Stomach (tissue), 9 donors: ENCODE data around the gene CAMSAP1. TPM values are rescaled to one million over a fixed set of nuclear protein-coding genes. Genes with fewer than 3 reads are reported as not detected.

Source experiments
- DNase-seq, 2 donors: peaks; one replicate each; pipeline versions ENCODE4 v3.0.0 to v3.0.0-alpha.2; 2013 to 2019
- H3K27ac ChIP-seq, 5 donors: fragments of 200-600 bp in 4 of 5; sonication (generic) in 4 of 5; one replicate each; pipeline ENCODE4 v1.5.1; 2013 to 2019; ENCODE audit warnings: mild to moderate bottlenecking in 1 of 5, moderate library complexity in 1 of 5
- H3K27me3 ChIP-seq, 3 donors: fragments of 200-600 bp; sonication (generic); one replicate each; pipeline ENCODE4 v1.5.1; 2017 to 2019; ENCODE audit warnings: mixed run types in 1 of 3
- H3K36me3 ChIP-seq, 4 donors: fragments of 200-600 bp; sonication (generic); 1 replicate in 3 of 4; 2 replicates in 1 of 4; pipeline ENCODE4 v1.5.1; 2016 to 2019
- H3K4me1 ChIP-seq, 4 donors: fragments of 200-600 bp; sonication (generic); one replicate each; pipeline ENCODE4 v1.5.1; 2016 to 2019
- H3K4me3 ChIP-seq, 4 donors: fragments of 200-600 bp; sonication (generic) in 3 of 4; one replicate each; pipeline ENCODE4 v1.5.1; 2016 to 2019; ENCODE audit warnings: mild to moderate bottlenecking in 1 of 4
- H3K9me3 ChIP-seq, 4 donors: fragments of 200-600 bp; sonication (generic); one replicate each; pipeline ENCODE4 v1.5.1; 2016 to 2019
- CTCF ChIP-seq, 7 experiments: fragments of 450-650 bp in 4 of 7; fragments of 200-600 bp in 3 of 7; sonication (generic) in 3 of 7; IDR thresholded peaks; one replicate each; pipeline ENCODE4 v1.5.1; 2016 to 2019; ENCODE audit warnings: antibody characterized with exemption in 7 of 7, control low read depth in 2 of 7, mild to moderate bottlenecking in 1 of 7
- EP300 ChIP-seq: sonication (generic); formaldehyde crosslinking; IDR thresholded peaks from one replicate; pipeline ENCODE4 v1.6.1; 2017; ENCODE audit warnings: antibody characterized with exemption
- POLR2A ChIP-seq, 4 donors: fragments of 450-650 bp; IDR thresholded peaks; one replicate each; pipeline ENCODE4 v1.6.1; 2016; ENCODE audit warnings: antibody characterized with exemption in 4 of 4, control low read depth in 2 of 4, mild to moderate bottlenecking in 1 of 4, moderate library complexity in 1 of 4
- POLR2AphosphoS5 ChIP-seq, 3 donors: sonication (generic); formaldehyde crosslinking; IDR thresholded peaks; one replicate each; pipeline ENCODE4 v1.6.1; 2016; ENCODE audit warnings: antibody characterized with exemption in 3 of 3
- WGBS, 5 donors: extraction: QIAGEN DNeasy Blood & Tissue Kit in 3 of 5; methylation state at CpG; one replicate each; pipeline versions ENCODE4 v1.1.5 to v1.1.7; 2013 to 2018; 5-methylcytosine and 5-hydroxymethylcytosine counted together
- intact Hi-C: fragments of 100-400 bp; cut with DNase I; formaldehyde crosslinking; loops from one replicate; pipeline ENCODE4 v1.15.1; 2023; ENCODE audit warnings: low total_unique reads
- polyA plus RNA-seq, 3 donors: library from polyadenylated mRNA; stranded (reverse); fragments of 200-250 nt; gene quantifications; one replicate each; pipeline ENCODE4 v1.2.3, GENCODE V29; 2013
- total RNA-seq, 5 donors: library from RNA; depleted of rRNA; stranded (reverse); fragments of >200 nt; gene quantifications; one replicate each; pipeline versions ENCODE4 v1.1.0 to v1.2.3, GENCODE V29; 2014 to 2016
- donor health status: healthy with polysubstance abuse.
- donor health status: Bipolar disorder and iron deficiency.
- donor health status: healthy.

Gene CAMSAP1
- total and polyA plus RNA-seq, 8 donors, result 2.4 to 238 (median 12.7) TPM

- WGBS, 5 donors, result 32 to 61% (median 44%) methylated on average over 1 of the region's 1 CpG
Measured at GRCh38 chr9:135847833-135848232, 59.5 kb downstream of the CAMSAP1 start.

GRCh38 chr9:135840539-135840938, 66.8 kb downstream of the CAMSAP1 start:
- TF ChIP-seq POLR2A (IDR thresholded peaks at IDR 0.05) (no peak), POLR2AphosphoS5 (IDR thresholded peaks at IDR 0.05) (peak in 1 of 3 donors; percentile 34)
- WGBS, 5 donors, result 39 to 62% (median 42%) methylated on average over 7 of the region's 7 CpGs
- Histone ChIP-seq H3K36me3 (peaks cover 0 to 24% (median 5%) of the 10 kb centered on the region in 4 donors), H3K27me3 (no peaks in the 10 kb centered on the region), H3K9me3 (peaks cover 0 to 4% (median 0%) of the 10 kb centered on the region in 4 donors), H3K27ac (peak overlapping the region in 2 of 5 donors; percentile 37 to 38), H3K4me3 (no peak overlapping the region), H3K4me1 (peaks cover 0 to 26% (median 9%) of the 10 kb centered on the region in 4 donors)
- peak; percentile 37 to 81 for DNase-seq
- intact Hi-C loops, result no loop called here

More at GRCh38 chr9:135847833-135848232, 59.5 kb downstream of the CAMSAP1 start:
- Histone ChIP-seq H3K27me3 (no peaks in the 10 kb centered on the region), H3K4me1 (no peaks in the 10 kb centered on the region), H3K27ac (no peak overlapping the region), H3K4me3 (no peak overlapping the region), H3K36me3 (peaks cover 0 to 50% (median 42%) of the 10 kb centered on the region in 4 donors), H3K9me3 (peaks cover 0 to 4% (median 0%) of the 10 kb centered on the region in 4 donors)
- TF ChIP-seq POLR2A (IDR thresholded peaks at IDR 0.05) (no peak), POLR2AphosphoS5 (IDR thresholded peaks at IDR 0.05) (no peak)
- no peak for DNase-seq
- intact Hi-C loops, result no loop called here

DNA sequence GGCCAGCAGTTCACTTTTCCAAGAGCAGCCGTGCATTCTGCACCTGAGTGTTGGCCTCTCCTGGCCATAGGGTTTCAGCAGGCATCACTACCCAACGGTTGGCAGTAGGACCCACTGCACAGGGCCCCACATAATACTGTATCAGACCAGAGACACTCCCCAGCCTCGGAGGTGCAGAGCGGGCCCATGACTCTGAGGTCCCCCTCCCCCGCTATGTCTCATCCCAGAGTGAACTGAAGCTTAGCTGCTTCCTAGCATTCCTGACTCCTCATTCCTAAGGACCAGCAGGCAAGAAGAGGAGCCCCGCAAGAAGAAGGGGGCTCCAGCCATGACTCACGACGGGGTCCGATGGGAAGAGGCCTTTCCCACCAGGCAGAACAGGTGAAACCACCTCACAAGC, 67.2 kb downstream of the CAMSAP1 start:
- no peak for TF ChIP-seq POLR2A (IDR thresholded peaks at IDR 0.05)
- no peak for TF ChIP-seq EP300
- TF ChIP-seq POLR2AphosphoS5 (IDR thresholded peaks at IDR 0.05), result no peak
- no peak for TF ChIP-seq CTCF (IDR thresholded peaks at IDR 0.05)
- no peak for DNase-seq
- Histone ChIP-seq H3K9me3 (peaks cover 0 to 4% (median 0%) of the 10 kb centered on the region in 4 donors), H3K27ac (peak overlapping the region in 2 of 5 donors; percentile 37 to 38), H3K4me1 (peaks cover 0 to 26% (median 9%) of the 10 kb centered on the region in 4 donors), H3K36me3 (peaks cover 0 to 28% (median 9%) of the 10 kb centered on the region in 4 donors), H3K4me3 (no peak overlapping the region), H3K27me3 (no peaks in the 10 kb centered on the region)
- WGBS, 5 donors, result 58 to 81% (median 67%) methylated on average over 8 to 9 of the region's 9 CpGs
- intact Hi-C loops, result no loop called here

DNA sequence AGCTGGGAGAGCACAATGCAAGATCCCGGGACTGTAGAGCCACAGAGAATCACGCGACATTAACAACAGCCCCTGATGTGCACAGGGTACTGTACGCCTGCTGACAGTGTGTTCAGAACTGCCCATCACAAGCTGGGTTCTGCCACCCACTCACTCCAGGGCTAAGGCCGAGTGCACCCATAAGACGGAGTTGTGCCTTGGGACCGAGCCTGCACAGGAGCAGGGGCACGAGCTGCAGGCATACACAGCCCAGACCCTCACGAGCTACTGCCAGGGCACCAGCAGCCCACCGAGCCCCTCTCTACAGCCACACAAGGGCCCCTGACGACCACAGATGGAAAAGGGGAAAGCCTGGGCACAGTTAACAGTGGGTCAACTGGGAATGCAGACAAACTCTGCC, 67.8 kb downstream of the CAMSAP1 start:
- 95 to 100% (median 97%) methylated on average over 2 to 11 of the region's 11 CpGs for WGBS, 5 donors
- Histone ChIP-seq H3K4me3 (no peak overlapping the region), H3K4me1 (peaks cover 0 to 26% (median 9%) of the 10 kb centered on the region in 4 donors), H3K9me3 (peaks cover 0 to 3% (median 0%) of the 10 kb centered on the region in 4 donors), H3K27ac (no peak overlapping the region), H3K27me3 (no peaks in the 10 kb centered on the region), H3K36me3 (peaks cover 0 to 34% (median 13%) of the 10 kb centered on the region in 4 donors)
- no peak for DNase-seq
- intact Hi-C loops, result no loop called here
- TF ChIP-seq CTCF (IDR thresholded peaks at IDR 0.05) (no peak), POLR2A (IDR thresholded peaks at IDR 0.05) (no peak), POLR2AphosphoS5 (IDR thresholded peaks at IDR 0.05) (no peak), EP300 (no peak)

- Histone ChIP-seq H3K36me3 (peaks cover 0 to 34% (median 14%) of the 10 kb centered on the region in 4 donors), H3K4me3 (no peak overlapping the region), H3K27me3 (no peaks in the 10 kb centered on the region), H3K27ac (no peak overlapping the region), H3K9me3 (no peaks in the 10 kb centered on the region), H3K4me1 (peaks cover 0 to 9% (median 3%) of the 10 kb centered on the region in 4 donors)
- no peak for DNase-seq
- intact Hi-C loops, result no loop called here
- WGBS, 5 donors, result 84 to 94% (median 90%) methylated on average over 4 to 10 of the region's 10 CpGs
- TF ChIP-seq CTCF (IDR thresholded peaks at IDR 0.05) (no peak), POLR2A (IDR thresholded peaks at IDR 0.05) (no peak)
Measured at GRCh38 chr9:135835131-135835530, 72.2 kb downstream of the CAMSAP1 start.
